Umbilical cord (tissue), 2 donors: ENCODE measurements around the gene SLC16A10. TPM values are rescaled to one million over a fixed set of nuclear protein-coding genes. Genes with fewer than 3 reads are reported as not detected.
A peak's percentile ranks its signal among the peaks of the same experiment; 100 is the strongest.
"Not testable (repeated sequence)": the region's sequence is repeated elsewhere in the genome, so short reads cannot be mapped to it uniquely, and the experiment has no call there.

Source experiments
- DNase-seq: peaks from one replicate; pipeline ENCODE4 v3.0.0-alpha.2; 2015; ENCODE audit warnings: low spot score
- total RNA-seq: library from RNA; depleted of rRNA; stranded (reverse); fragments of >200 nt; gene quantifications from one replicate; pipeline ENCODE4 v1.2.3, GENCODE V29; 2014; ENCODE audit warnings: low replicate concordance; ENCODE audit not compliant: insufficient read depth

SLC16A10 gene
- total RNA-seq, 1 donor from 2014 or later: 36.8 TPM

GRCh38 chr6:111086685-111087084 is 618 bp upstream of the SLC16A10 start:
- no peak for DNase-seq

- peak; percentile 26 for DNase-seq
Measured at GRCh38 chr6:111087871-111088667, 766 bp downstream of the SLC16A10 start.

- DNase-seq: no peak
Measured at GRCh38 chr6:111088668-111089003, 1.3 kb downstream of the SLC16A10 start.

GRCh38 chr6:111090766-111091165 is 3.5 kb downstream of the SLC16A10 start:
- DNase-seq: no peak

- DNase-seq: no peak
Measured at GRCh38 chr6:111091987-111092386, 4.7 kb downstream of the SLC16A10 start.

- not testable (repeated sequence) for DNase-seq
Measured at GRCh38 chr6:111095488-111095887, 8.2 kb downstream of the SLC16A10 start.

GRCh38 chr6:111096246-111096645 is 8.9 kb downstream of the SLC16A10 start:
- no peak for DNase-seq

GRCh38 chr6:111098597-111098996 is 11.3 kb downstream of the SLC16A10 start:
- DNase-seq: no peak

- no peak for DNase-seq
Measured at GRCh38 chr6:111101987-111102386, 14.7 kb downstream of the SLC16A10 start.

- no peak for DNase-seq
Measured at GRCh38 chr6:111105578-111105977, 18.3 kb downstream of the SLC16A10 start.

GRCh38 chr6:111107589-111107988 is 20.3 kb downstream of the SLC16A10 start:
- DNase-seq: no peak

- no peak for DNase-seq
Measured at GRCh38 chr6:111110036-111110435, 22.7 kb downstream of the SLC16A10 start.

GRCh38 chr6:111113336-111114086 is 26.2 kb downstream of the SLC16A10 start:
- DNase-seq: peak; percentile 91

- DNase-seq: no peak
Measured at GRCh38 chr6:111114087-111114443, 26.8 kb downstream of the SLC16A10 start.

- no peak for DNase-seq
Measured at GRCh38 chr6:111114482-111114881, 27.2 kb downstream of the SLC16A10 start.

GRCh38 chr6:111118826-111119225 is 31.5 kb downstream of the SLC16A10 start:
- DNase-seq: no peak

- DNase-seq: peak; percentile 55
Measured at GRCh38 chr6:111119571-111120329, 32.4 kb downstream of the SLC16A10 start.

- DNase-seq: no peak
Measured at GRCh38 chr6:111121789-111122350, 34.6 kb downstream of the SLC16A10 start.

- no peak for DNase-seq
Measured at GRCh38 chr6:111122458-111123286, 35.4 kb downstream of the SLC16A10 start.

GRCh38 chr6:111124406-111124805 is 37.1 kb downstream of the SLC16A10 start:
- DNase-seq: no peak

- DNase-seq: no peak
Measured at GRCh38 chr6:111129013-111129412, 41.7 kb downstream of the SLC16A10 start.
